Measurements from ENCODE around the gene CSN1S1. TPM values are rescaled to one million over a fixed set of nuclear protein-coding genes. Genes with fewer than 3 reads are reported as not detected.

The CSN1S1 gene
- total RNA-seq, 1 experiment from 2014 or later: not detected

- POLR2A ChIA-PET: no interaction called here
- Mint-ChIP-seq H3K9me3 (no peaks in the 10 kb centered on the region), H3K27me3 (ENCODE audit: low read depth) (no peaks in the 10 kb centered on the region), H3K4me1 (no peaks in the 10 kb centered on the region), H3K36me3 (no peaks in the 10 kb centered on the region), H3K27ac (no peak overlapping the region), H3K4me3 (no peak overlapping the region)
- CTCF ChIA-PET: no interaction called here
- DNase-seq (ENCODE audit: low spot score): no peak
- ATAC-seq: no peak
- TF ChIP-seq USF1 (CRISPR knock-in tag; IDR thresholded peaks at IDR 0.05) (no peak), ZNF219 (CRISPR knock-in tag; IDR thresholded peaks at IDR 0.05; ENCODE audit: borderline replicate concordance) (no peak), MLX (CRISPR knock-in tag; IDR thresholded peaks at IDR 0.05) (no peak), ZSCAN18 (CRISPR knock-in tag; IDR thresholded peaks at IDR 0.05) (no peak)
Observed at GRCh38 chr4:69936566-69936965, 5.7 kb downstream of the CSN1S1 start.

GRCh38 chr4:69951602-69952001 lies 20.7 kb downstream of the CSN1S1 start:
- Mint-ChIP-seq H3K4me3 (no peak overlapping the region), H3K27me3 (ENCODE audit: low read depth) (no peaks in the 10 kb centered on the region), H3K4me1 (peaks cover 6% of the 10 kb centered on the region), H3K9me3 (no peaks in the 10 kb centered on the region), H3K36me3 (no peaks in the 10 kb centered on the region), H3K27ac (no peak overlapping the region)
- ChIA-PET CTCF (no interaction called here), POLR2A (no interaction called here)
- ATAC-seq (no peak), DNase-seq (ENCODE audit: low spot score) (no peak)
- TF ChIP-seq AFF4 (CRISPR knock-in tag; IDR thresholded peaks at IDR 0.05; ENCODE audit: borderline replicate concordance) (no peak), ZNF121 (CRISPR knock-in tag; IDR thresholded peaks at IDR 0.05) (no peak), TEAD4 (CRISPR knock-in tag; IDR thresholded peaks at IDR 0.05) (no peak), ZNF425 (CRISPR knock-in tag; conservative IDR thresholded peaks at IDR 0.05) (no peak)

- CTCF ChIA-PET: no interaction called here
- Mint-ChIP-seq H3K9me3 (no peaks in the 10 kb centered on the region), H3K27me3 (ENCODE audit: low read depth) (no peaks in the 10 kb centered on the region), H3K27ac (peak overlapping the region; percentile 48; the same call in 1 of the 2 replicates), H3K4me3 (no peak overlapping the region), H3K4me1 (peaks cover 10% of the 10 kb centered on the region), H3K36me3 (no peaks in the 10 kb centered on the region)
- TF ChIP-seq KAT7 (CRISPR knock-in tag; IDR thresholded peaks at IDR 0.05; ENCODE audit: borderline replicate concordance) (no peak), OVOL2 (CRISPR knock-in tag; IDR thresholded peaks at IDR 0.05; ENCODE audit: borderline replicate concordance) (no peak), ZNF396 (CRISPR knock-in tag; IDR thresholded peaks at IDR 0.05; ENCODE audit: borderline replicate concordance) (no peak), ATF2 (CRISPR knock-in tag; IDR thresholded peaks at IDR 0.05; ENCODE audit: borderline replicate concordance, low read depth) (no peak), ZNF512 (CRISPR knock-in tag; IDR thresholded peaks at IDR 0.05; ENCODE audit: borderline replicate concordance) (no peak), MXD4 (CRISPR knock-in tag; IDR thresholded peaks at IDR 0.05; ENCODE audit: borderline replicate concordance) (no peak), NR3C1 (CRISPR knock-in tag; conservative IDR thresholded peaks at IDR 0.05; ENCODE audit: low read depth) (no peak), E2F5 (CRISPR knock-in tag; IDR thresholded peaks at IDR 0.05) (no peak), TP53 (CRISPR knock-in tag; IDR thresholded peaks at IDR 0.05) (no peak)
- peak; percentile 10 for DNase-seq (ENCODE audit: low spot score)
- ATAC-seq: peak; percentile 88
- POLR2A ChIA-PET: no interaction called here
Observed at GRCh38 chr4:69957209-69957608, 26.3 kb downstream of the CSN1S1 start.

Data from WTC11 (cell line).